ENCODE data around the gene GATB.

DNA sequence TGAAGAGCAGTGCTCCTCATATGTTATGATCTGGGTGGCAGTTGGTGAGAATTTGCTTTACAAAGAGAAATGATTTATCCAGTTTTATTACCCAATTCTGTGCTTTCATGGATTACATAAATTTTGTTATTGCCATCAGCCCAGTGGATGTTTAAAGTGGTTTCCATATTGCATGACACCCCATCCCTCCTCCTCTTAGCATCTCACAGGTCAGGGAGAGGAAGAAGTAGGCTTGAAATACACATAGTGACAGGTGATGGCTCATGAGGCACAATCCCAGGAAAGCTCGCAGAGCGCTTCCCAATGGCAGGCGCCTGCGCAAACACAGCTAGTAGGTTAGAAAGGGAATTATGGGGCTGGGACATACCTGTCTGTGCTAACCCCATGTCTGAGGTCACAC, 47.7 kb upstream of the GATB start:
- TF ChIP-seq CTCF (conservative IDR thresholded peaks at IDR 0.05 in 1 of 2, IDR thresholded peaks at IDR 0.05 in 1 of 2; ENCODE audit: low read depth in 1 of 2, low read length in 2 of 2), result no peak
- TF ChIP-seq EZH2 (IDR thresholded peaks at IDR 0.05; ENCODE audit: low read length, missing control alignments), result no peak

Measured in fibroblast of lung (primary cell).